GM23338 (cell line): ENCODE results near the gene ZNF747. TPM values are rescaled to one million over a fixed set of nuclear protein-coding genes. Genes with fewer than 3 reads are reported as not detected.

ENCODE experiments used
- CREB1 ChIP-seq: fragments of 250-450 bp; sonication (Bioruptor Pico); IDR thresholded peaks from 2 replicates; pipeline ENCODE4 v1.5.0; 2020; ENCODE audit warnings: low read depth, mild to moderate bottlenecking, moderate library complexity
- CTCF ChIP-seq, 2 experiments: fragments of 200-600 bp in 1 of 2; sonication (generic) in 1 of 2; conservative IDR thresholded peaks; 2 replicates each; pipeline versions ENCODE4 v1.5.1 to v1.6.1; 2016 to 2017; ENCODE audit warnings: antibody characterized with exemption in 2 of 2, low read depth in 2 of 2, mild to moderate bottlenecking in 2 of 2, moderate library complexity in 1 of 2
- EZH2 ChIP-seq: fragments of 200-600 bp; sonication (generic); IDR thresholded peaks from one replicate; pipeline ENCODE4 v1.8.0; 2017; ENCODE audit warnings: antibody characterized with exemption, mild to moderate bottlenecking, low read depth; ENCODE audit not compliant: unreplicated experiment
- JUNB ChIP-seq: IDR thresholded peaks from one replicate; pipeline ENCODE4 v1.6.1; 2016; ENCODE audit warnings: antibody characterized with exemption; ENCODE audit not compliant: unreplicated experiment
- NANOG ChIP-seq: IDR thresholded peaks from 2 replicates; pipeline ENCODE4 v1.6.1; 2016; ENCODE audit warnings: antibody characterized with exemption, borderline replicate concordance
- POLR2AphosphoS5 ChIP-seq: IDR thresholded peaks from 2 replicates; pipeline ENCODE4 v1.6.1; 2016; ENCODE audit warnings: antibody characterized with exemption, low read depth
- REST ChIP-seq: IDR thresholded peaks from one replicate; pipeline ENCODE4 v1.6.1; 2018; ENCODE audit warnings: antibody characterized with exemption; ENCODE audit not compliant: unreplicated experiment
- STAT1 ChIP-seq: IDR thresholded peaks from one replicate; pipeline ENCODE4 v1.6.1; 2016; ENCODE audit warnings: antibody characterized with exemption; ENCODE audit not compliant: unreplicated experiment
- polyA plus RNA-seq: library from polyadenylated mRNA; unstranded; fragments of >200 nt; fragmentation: Nextera tagmentation; extraction: Ambion mirVana; gene quantifications from 2 replicates; pipeline ENCODE4 v1.2.1, GENCODE V29; 2016
- total RNA-seq: library from RNA; depleted of rRNA; stranded (reverse); fragments of >200 nt; shearing (Covaris generic); gene quantifications from 2 replicates; pipeline ENCODE4 v1.2.3, GENCODE V29; 2014
- TF ChIP-seq, protein P1 (sequence below): fragments of 250-450 bp; sonication (Bioruptor Pico); IDR thresholded peaks from 2 replicates; pipeline ENCODE4 v1.5.0; 2020; ENCODE audit warnings: mild to moderate bottlenecking, moderate library complexity

The ZNF747 gene
- total and polyA plus RNA-seq, 2 experiments from 2014 or later = 4.2 to 12.6 TPM

GRCh38 chr16:30552956-30553355, 18.3 kb upstream of the ZNF747 start (continued):
- TF ChIP-seq, protein P1, sequence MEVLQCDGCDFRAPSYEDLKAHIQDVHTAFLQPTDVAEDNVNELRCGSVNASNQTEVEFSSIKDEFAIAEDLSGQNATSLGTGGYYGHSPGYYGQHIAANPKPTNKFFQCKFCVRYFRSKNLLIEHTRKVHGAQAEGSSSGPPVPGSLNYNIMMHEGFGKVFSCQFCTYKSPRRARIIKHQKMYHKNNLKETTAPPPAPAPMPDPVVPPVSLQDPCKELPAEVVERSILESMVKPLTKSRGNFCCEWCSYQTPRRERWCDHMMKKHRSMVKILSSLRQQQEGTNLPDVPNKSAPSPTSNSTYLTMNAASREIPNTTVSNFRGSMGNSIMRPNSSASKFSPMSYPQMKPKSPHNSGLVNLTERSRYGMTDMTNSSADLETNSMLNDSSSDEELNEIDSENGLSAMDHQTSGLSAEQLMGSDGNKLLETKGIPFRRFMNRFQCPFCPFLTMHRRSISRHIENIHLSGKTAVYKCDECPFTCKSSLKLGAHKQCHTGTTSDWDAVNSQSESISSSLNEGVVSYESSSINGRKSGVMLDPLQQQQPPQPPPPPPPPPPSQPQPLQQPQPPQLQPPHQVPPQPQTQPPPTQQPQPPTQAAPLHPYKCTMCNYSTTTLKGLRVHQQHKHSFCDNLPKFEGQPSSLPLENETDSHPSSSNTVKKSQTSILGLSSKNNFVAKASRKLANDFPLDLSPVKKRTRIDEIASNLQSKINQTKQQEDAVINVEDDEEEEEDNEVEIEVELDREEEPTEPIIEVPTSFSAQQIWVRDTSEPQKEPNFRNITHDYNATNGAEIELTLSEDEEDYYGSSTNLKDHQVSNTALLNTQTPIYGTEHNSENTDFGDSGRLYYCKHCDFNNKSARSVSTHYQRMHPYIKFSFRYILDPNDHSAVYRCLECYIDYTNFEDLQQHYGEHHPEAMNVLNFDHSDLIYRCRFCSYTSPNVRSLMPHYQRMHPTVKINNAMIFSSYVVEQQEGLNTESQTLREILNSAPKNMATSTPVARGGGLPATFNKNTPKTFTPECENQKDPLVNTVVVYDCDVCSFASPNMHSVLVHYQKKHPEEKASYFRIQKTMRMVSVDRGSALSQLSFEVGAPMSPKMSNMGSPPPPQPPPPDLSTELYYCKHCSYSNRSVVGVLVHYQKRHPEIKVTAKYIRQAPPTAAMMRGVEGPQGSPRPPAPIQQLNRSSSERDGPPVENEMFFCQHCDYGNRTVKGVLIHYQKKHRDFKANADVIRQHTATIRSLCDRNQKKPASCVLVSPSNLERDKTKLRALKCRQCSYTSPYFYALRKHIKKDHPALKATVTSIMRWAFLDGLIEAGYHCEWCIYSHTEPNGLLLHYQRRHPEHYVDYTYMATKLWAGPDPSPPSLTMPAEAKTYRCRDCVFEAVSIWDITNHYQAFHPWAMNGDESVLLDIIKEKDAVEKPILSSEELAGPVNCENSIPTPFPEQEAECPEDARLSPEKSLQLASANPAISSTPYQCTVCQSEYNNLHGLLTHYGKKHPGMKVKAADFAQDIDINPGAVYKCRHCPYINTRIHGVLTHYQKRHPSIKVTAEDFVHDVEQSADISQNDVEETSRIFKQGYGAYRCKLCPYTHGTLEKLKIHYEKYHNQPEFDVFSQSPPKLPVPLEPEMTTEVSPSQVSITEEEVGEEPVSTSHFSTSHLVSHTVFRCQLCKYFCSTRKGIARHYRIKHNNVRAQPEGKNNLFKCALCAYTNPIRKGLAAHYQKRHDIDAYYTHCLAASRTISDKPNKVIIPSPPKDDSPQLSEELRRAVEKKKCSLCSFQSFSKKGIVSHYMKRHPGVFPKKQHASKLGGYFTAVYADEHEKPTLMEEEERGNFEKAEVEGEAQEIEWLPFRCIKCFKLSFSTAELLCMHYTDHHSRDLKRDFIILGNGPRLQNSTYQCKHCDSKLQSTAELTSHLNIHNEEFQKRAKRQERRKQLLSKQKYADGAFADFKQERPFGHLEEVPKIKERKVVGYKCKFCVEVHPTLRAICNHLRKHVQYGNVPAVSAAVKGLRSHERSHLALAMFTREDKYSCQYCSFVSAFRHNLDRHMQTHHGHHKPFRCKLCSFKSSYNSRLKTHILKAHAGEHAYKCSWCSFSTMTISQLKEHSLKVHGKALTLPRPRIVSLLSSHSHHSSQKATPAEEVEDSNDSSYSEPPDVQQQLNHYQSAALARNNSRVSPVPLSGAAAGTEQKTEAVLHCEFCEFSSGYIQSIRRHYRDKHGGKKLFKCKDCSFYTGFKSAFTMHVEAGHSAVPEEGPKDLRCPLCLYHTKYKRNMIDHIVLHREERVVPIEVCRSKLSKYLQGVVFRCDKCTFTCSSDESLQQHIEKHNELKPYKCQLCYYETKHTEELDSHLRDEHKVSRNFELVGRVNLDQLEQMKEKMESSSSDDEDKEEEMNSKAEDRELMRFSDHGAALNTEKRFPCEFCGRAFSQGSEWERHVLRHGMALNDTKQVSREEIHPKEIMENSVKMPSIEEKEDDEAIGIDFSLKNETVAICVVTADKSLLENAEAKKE = no peak
- TF ChIP-seq JUNB (no peak), POLR2AphosphoS5 (no peak), EZH2 (no peak), REST (no peak), NANOG (no peak), CREB1 (CRISPR knock-in tag) (no peak), CTCF (conservative IDR thresholded peaks at IDR 0.05; ENCODE audit: low read depth in 2 of 2) (no peak), STAT1 (no peak)
